Stimulated activated CD4-positive, alpha-beta T cell treated with anti-CD3 and anti-CD28 coated beads, Interleukin-1b, Interleukin-23, amount 100 ng/mL, for 1 hour (primary cell): ENCODE results near the gene GMPPA.

Source experiments
- DNase-seq, 2 donors: peaks; one replicate each; pipeline ENCODE4 v3.0.0-alpha.2; 2020; ENCODE audit warnings: low read depth in 2 of 2

GMPPA gene

GRCh38 chr2:219539926-219540678 lies 41.4 kb downstream of the GMPPA start:
- DNase-seq = no peak

GRCh38 chr2:219540784-219541504 lies 42.3 kb downstream of the GMPPA start:
- no peak for DNase-seq

- peak; percentile 64 to 71 for DNase-seq
Measured at GRCh38 chr2:219541611-219542180, 43.0 kb downstream of the GMPPA start.

GRCh38 chr2:219542931-219543595 lies 44.4 kb downstream of the GMPPA start:
- no peak for DNase-seq

GRCh38 chr2:219543596-219544358 lies 45.1 kb downstream of the GMPPA start, which contains the start of the genes CHPF and TMEM198:
CHPF (minus strand) TSS chr2:219543809; CDS start chr2:219543538, 271 bp downstream.
TMEM198 (plus strand) TSS chr2:219544028; CDS start chr2:219544728, 700 bp downstream.
- peak; percentile 77 to 84 for DNase-seq

- no peak for DNase-seq
Measured at GRCh38 chr2:219544567-219544966, 45.9 kb downstream of the GMPPA start.

GRCh38 chr2:219545295-219545942 lies 46.7 kb downstream of the GMPPA start:
- DNase-seq = no peak

GRCh38 chr2:219545943-219546352 lies 47.3 kb downstream of the GMPPA start:
- DNase-seq = no peak

- no peak for DNase-seq
Measured at GRCh38 chr2:219547621-219548020, 48.9 kb downstream of the GMPPA start.

- no peak for DNase-seq
Measured at GRCh38 chr2:219548990-219549389, 50.3 kb downstream of the GMPPA start.

- DNase-seq = no peak
Measured at GRCh38 chr2:219549619-219550018, 50.9 kb downstream of the GMPPA start.

GRCh38 chr2:219551441-219552381 lies 53.0 kb downstream of the GMPPA start:
- DNase-seq = no peak

GRCh38 chr2:219552382-219553167 lies 53.9 kb downstream of the GMPPA start:
- peak; percentile 48 to 70 for DNase-seq

- DNase-seq = no peak
Measured at GRCh38 chr2:219553168-219553417, 54.4 kb downstream of the GMPPA start.

GRCh38 chr2:219553463-219553963 lies 54.8 kb downstream of the GMPPA start:
- no peak for DNase-seq

GRCh38 chr2:219554350-219554749 lies 55.7 kb downstream of the GMPPA start:
- no peak for DNase-seq

GRCh38 chr2:219555956-219556355 lies 57.3 kb downstream of the GMPPA start:
- DNase-seq = no peak

GRCh38 chr2:219556413-219556812 lies 57.7 kb downstream of the GMPPA start:
- DNase-seq = no peak
